Motor neuron (in vitro differentiated cells): ENCODE measurements around the gene SNRPA1. TPM values are rescaled to one million over a fixed set of nuclear protein-coding genes. Genes with fewer than 3 reads are reported as not detected.

Source experiments
- ATAC-seq, 8 experiments: fragments of 200-7000 bp; cut with Tn5 transposase; replicated peaks in 6 of 8; 2 replicates each; pipeline ENCODE4 v1.8.0; 2021; ENCODE audit warnings: mild to moderate bottlenecking in 8 of 8, moderate library complexity in 8 of 8
- H3K27ac ChIP-seq, 2 donors: fragments of 250-450 bp; sonication (Bioruptor Pico); 2 replicates each; pipeline ENCODE4 v1.9.0; 2021; ENCODE audit warnings: antibody characterized with exemption in 2 of 2, mild to moderate bottlenecking in 2 of 2, moderate library complexity in 1 of 2
- H3K4me1 ChIP-seq, 2 donors: fragments of 250-450 bp; sonication (Bioruptor Pico); replicated peaks in 1 of 2; 2 replicates each; pipeline ENCODE4 v1.6.1; 2021; ENCODE audit warnings: antibody characterized with exemption in 2 of 2, mild to moderate bottlenecking in 2 of 2, moderate library complexity in 1 of 2
- H3K4me3 ChIP-seq, 5 donors: fragments of 250-450 bp; sonication (Bioruptor Pico); 2 replicates each; pipeline ENCODE4 v1.9.0; 2021; ENCODE audit warnings: antibody characterized with exemption in 5 of 5, mild to moderate bottlenecking in 5 of 5, moderate library complexity in 4 of 5
- WGBS, 10 experiments: fragments of 450-650 bp; shearing (Covaris generic); methylation state at CpG; one replicate each; pipeline ENCODE4 v1.0.0; 2022; 5-methylcytosine and 5-hydroxymethylcytosine counted together
- in situ Hi-C, 9 experiments: fragments of 400-800 bp; cut with MboI; loops; one replicate each; pipeline ENCODE4 v1.15.0; 2021; ENCODE audit warnings: low sequenced_read_pairs in 9 of 9, low pct_unique_long_range_greater_than_20kb in 2 of 9; ENCODE audit not compliant: unreplicated experiment in 9 of 9
- total RNA-seq, 8 experiments: library from RNA; unstranded; fragments of 300-600 nt; gene quantifications; 2 replicates each; pipeline versions ENCODE4 v1.2.3 to v1.2.4, GENCODE V29; 2022

The SNRPA1 gene
- total RNA-seq, 8 experiments from 2014 or later = 30.9 to 101 (median 68.4) TPM

- 0 to 2% (median 0%) methylated on average over 1 to 8 of the region's 150 CpGs; no CpG with 5 or more reads in 4 of the 10 experiments for WGBS, 10 experiments
- peak overlapping the region; percentile 84 to 85 for H3K27ac ChIP-seq
- ATAC-seq = peak; percentile 42 to 70 (median 60)
- peaks cover 22 to 33% of the 10 kb centered on the region in 2 donors for H3K4me1 ChIP-seq
- peak overlapping the region; percentile 87 to 100 (median 89) for H3K4me3 ChIP-seq
- in situ Hi-C loops = loop anchor here (10.0 to 25.0 kb wide), 6 partner anchors 156 to 639 kb away; partner anchors contain the start of genes ASB7 (in 3 of the 9) and LINS1 (in 3 of the 9)
Measured at GRCh38 chr15:101250873-101251829, 43.9 kb downstream of the SNRPA1 start.

DNA sequence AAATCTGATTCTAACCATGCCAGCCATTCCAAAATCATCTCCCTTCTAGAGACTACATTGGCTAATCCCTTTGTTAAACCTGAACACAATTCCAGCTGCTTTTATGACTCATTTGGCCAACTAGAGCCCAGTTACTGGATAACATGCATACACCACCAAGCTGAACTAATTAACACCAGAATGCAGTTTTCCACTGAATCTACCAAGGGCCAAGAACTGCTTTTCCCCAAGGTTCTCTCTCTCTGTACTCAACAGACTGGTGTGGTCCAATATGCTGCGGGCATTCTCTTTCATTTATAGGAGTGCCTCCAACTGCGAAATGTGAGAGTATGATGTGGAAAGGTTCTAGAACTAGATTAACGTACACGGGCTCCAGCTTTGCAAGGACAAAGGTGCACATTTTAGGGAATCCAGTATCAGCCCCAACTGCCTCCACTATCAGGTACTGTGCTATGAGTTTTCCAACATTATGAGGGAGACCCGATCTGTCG is 44.7 kb downstream of the SNRPA1 start:
- Histone ChIP-seq H3K4me1 (peaks cover 18 to 30% of the 10 kb centered on the region in 2 donors), H3K4me3 (peak overlapping the region; percentile 87 to 100 (median 89)), H3K27ac (peak overlapping the region in 1 of 2 donors; percentile 85)
- 0 to 7% (median 0%) methylated on average over 2 to 6 of the region's 6 CpGs; no CpG with 5 or more reads in 3 of the 10 experiments for WGBS, 10 experiments
- ATAC-seq = peak in 3 of 8 experiments; percentile 1 to 3 (median 1)
- in situ Hi-C loops = loop anchor here (10.0 to 25.0 kb wide), 6 partner anchors 156 to 638 kb away; partner anchors contain the start of genes ASB7 (in 3 of the 9) and LINS1 (in 3 of the 9)

- Histone ChIP-seq H3K4me1 (peaks cover 23 to 32% of the 10 kb centered on the region in 2 donors), H3K27ac (no peak overlapping the region), H3K4me3 (no peak overlapping the region)
- no peak for ATAC-seq
- in situ Hi-C loops = no loop called here
- WGBS, 10 experiments = 77 to 96% (median 92%) methylated on average over 2 to 3 of the region's 3 CpGs; no CpG with 5 or more reads in 2 of the 10 experiments
Measured at GRCh38 chr15:101248274-101248673, 46.8 kb downstream of the SNRPA1 start.

- ATAC-seq = no peak
- in situ Hi-C loops = no loop called here
- no peak overlapping the region for H3K27ac ChIP-seq
- peaks cover 23 to 27% of the 10 kb centered on the region in 2 donors for H3K4me1 ChIP-seq
- H3K4me3 ChIP-seq = no peak overlapping the region
- 27 to 100% (median 70%) methylated on average over 1 to 8 of the region's 10 CpGs for WGBS, 10 experiments
Measured at GRCh38 chr15:101246824-101247745, 48.0 kb downstream of the SNRPA1 start.

DNA sequence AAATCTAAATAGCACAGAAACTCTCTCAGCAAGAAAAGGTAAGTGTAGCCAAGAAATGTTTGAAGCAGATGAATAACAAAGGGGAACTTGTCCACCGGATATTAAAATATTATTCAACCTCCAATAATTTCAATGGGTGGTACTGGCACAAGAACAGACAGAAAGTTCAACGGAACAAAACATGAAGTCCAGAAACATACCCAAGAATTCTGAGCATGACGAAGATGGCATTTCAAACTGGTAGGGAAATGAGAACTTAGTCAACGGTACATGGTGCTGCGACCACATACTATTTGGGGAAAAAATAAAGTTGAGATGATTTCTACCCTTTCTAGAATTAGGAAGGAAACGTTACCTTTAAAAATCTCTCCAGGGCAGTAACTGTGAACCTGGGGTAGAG is 48.7 kb downstream of the SNRPA1 start:
- no peak for ATAC-seq
- WGBS, 10 experiments = 19 to 100% (median 91%) methylated on average over 1 to 6 of the region's 6 CpGs
- Histone ChIP-seq H3K27ac (no peak overlapping the region), H3K4me3 (no peak overlapping the region), H3K4me1 (peaks cover 23 to 27% of the 10 kb centered on the region in 2 donors)
- in situ Hi-C loops = no loop called here

DNA sequence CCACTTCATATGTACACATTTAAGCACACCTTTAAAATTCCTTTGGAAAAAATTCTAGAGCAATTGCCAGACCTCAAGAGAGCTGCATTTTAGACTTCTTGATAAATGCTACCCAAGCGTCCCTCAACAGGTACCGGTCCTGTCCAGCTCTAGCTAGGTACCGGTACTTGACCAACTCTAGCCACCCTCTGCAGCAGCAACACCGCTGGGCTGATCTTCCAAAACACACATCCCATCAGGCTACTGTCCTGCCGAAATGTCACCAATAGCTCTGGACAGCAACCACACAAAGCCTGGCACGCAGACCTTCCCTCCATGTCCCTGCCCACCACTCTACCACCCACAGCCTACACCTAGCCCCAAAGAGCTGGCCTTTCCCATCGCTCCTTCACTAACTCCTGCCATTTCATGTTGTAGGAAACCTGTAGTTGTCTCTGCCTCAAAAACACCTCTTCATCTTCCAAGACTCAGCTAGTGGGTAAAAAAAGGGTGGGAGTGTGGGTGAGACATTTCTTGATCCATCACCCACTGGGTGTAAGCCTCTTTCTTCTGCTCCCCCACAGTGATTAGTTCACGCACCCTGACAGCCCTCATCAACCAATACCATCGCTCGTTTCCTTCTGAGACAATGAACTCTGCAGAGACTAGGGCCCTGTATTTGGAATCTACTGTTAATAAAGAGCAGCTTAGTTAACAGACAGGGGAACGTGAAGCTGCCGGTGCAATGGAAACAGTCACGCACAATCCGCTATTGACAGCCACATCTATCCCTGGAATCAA is 50.0 kb downstream of the SNRPA1 start:
- Histone ChIP-seq H3K4me1 (peaks cover 26 to 32% of the 10 kb centered on the region in 2 donors), H3K4me3 (no peak overlapping the region), H3K27ac (no peak overlapping the region)
- no peak for ATAC-seq
- in situ Hi-C loops = no loop called here
- 92 to 100% (median 99%) methylated on average over 2 to 14 of the region's 14 CpGs; no CpG with 5 or more reads in 2 of the 10 experiments for WGBS, 10 experiments

- ATAC-seq = peak in 2 of 8 experiments; percentile 39 to 64
- 40 to 84% (median 76%) methylated on average over 2 to 7 of the region's 7 CpGs; no CpG with 5 or more reads in 3 of the 10 experiments for WGBS, 10 experiments
- Histone ChIP-seq H3K4me1 (peaks cover 19 to 24% of the 10 kb centered on the region in 2 donors), H3K27ac (no peak overlapping the region), H3K4me3 (no peak overlapping the region)
- in situ Hi-C loops = no loop called here
Measured at GRCh38 chr15:101244036-101244781, 50.8 kb downstream of the SNRPA1 start.

DNA sequence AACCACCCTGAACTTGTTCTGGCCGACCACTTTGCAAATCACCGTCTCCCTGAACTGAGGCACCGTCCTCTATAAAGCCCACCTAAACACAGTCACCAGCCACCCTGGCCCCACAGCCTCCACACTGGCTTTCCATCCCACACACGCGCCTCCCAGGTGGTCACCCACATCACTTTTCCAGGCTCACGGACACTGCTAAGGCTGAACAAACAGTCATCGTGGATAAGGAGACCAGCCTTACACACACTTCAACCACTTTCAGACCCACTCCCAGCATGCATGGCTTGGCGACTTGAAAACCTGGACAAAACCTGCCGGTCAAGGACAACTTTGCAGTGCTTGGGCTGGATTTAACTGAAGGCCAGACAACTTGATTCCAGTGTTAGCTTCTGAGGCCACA is 51.6 kb downstream of the SNRPA1 start:
- H3K4me3 ChIP-seq = no peak overlapping the region
- in situ Hi-C loops = no loop called here
- no peak overlapping the region for H3K27ac ChIP-seq
- H3K4me1 ChIP-seq = peaks cover 14 to 18% of the 10 kb centered on the region in 2 donors
- ATAC-seq = no peak
- WGBS, 10 experiments = 80 to 100% (median 93%) methylated on average over 1 to 8 of the region's 9 CpGs; no CpG with 5 or more reads in 3 of the 10 experiments

- Histone ChIP-seq H3K4me3 (no peak overlapping the region), H3K4me1 (peaks cover 14 to 15% of the 10 kb centered on the region in 2 donors), H3K27ac (no peak overlapping the region)
- WGBS, 10 experiments = 40 to 93% (median 81%) methylated on average over 2 to 6 of the region's 6 CpGs; no CpG with 5 or more reads in 1 of the 10 experiments
- no peak for ATAC-seq
- in situ Hi-C loops = no loop called here
Measured at GRCh38 chr15:101242999-101243336, 52.1 kb downstream of the SNRPA1 start.

DNA sequence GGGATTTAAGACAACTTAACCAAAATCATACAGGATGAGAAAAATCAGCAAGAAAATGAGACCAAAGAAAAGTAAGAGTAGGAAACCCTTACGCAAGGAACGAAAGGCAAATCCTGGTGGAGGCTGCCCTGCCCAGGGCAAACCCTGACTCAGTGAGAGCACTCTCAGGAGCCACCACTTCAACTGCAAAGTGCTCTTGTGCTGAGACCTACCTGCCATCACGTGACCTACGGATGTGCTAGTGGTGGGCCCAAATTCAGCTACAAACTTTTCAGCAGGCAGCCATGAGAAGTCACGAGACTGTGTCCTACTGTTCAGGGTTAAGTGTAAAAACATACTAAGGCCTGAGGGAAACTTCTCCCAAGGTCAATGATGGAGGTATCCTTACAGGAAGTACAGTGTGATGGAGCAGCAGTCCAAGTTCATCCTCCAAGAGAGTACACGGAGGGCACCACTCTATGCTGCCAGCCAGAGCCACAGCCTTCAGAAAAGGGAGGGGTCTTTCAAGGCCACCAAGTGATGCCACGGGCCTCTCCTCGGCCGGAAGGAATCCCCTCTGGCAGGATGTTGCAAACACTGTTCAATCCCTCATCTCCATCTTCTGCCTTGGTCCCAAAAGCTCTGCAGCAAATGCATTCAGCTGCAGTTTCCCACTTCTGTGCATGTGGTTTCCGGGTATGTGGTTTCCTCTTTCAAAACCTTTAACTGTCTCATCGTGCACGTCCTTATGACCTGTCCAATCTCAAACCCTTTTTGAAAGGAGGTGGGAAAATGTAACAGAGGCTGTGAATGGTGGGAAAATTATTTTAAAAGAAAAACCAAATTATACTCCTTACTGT is 52.7 kb downstream of the SNRPA1 start:
- in situ Hi-C loops = no loop called here
- Histone ChIP-seq H3K4me1 (peaks cover 14 to 15% of the 10 kb centered on the region in 2 donors), H3K4me3 (no peak overlapping the region), H3K27ac (no peak overlapping the region)
- 0 to 100% (median 91%) methylated on average over 1 to 7 of the region's 12 CpGs for WGBS, 10 experiments
- peak in 2 of 8 experiments; percentile 18 to 20 for ATAC-seq

GRCh38 chr15:101240358-101240757 is 54.7 kb downstream of the SNRPA1 start:
- Histone ChIP-seq H3K4me3 (no peak overlapping the region), H3K4me1 (peaks cover 10 to 11% of the 10 kb centered on the region in 2 donors), H3K27ac (no peak overlapping the region)
- WGBS, 10 experiments = 16 to 80% (median 50%) methylated on average over 1 to 5 of the region's 5 CpGs; no CpG with 5 or more reads in 1 of the 10 experiments
- in situ Hi-C loops = no loop called here
- ATAC-seq = peak in 1 of 8 experiments; percentile 56
